IPS-15b (cell line): ENCODE results near the gene ANKRD63.

Experiments
- H3K27me3 ChIP-seq: one replicate; pipeline ENCODE4 v1.6.1; 2013; ENCODE audit warnings: low read length; ENCODE audit not compliant: control insufficient read depth, insufficient read depth
- H3K36me3 ChIP-seq: one replicate; pipeline ENCODE4 v1.6.1; 2013; ENCODE audit warnings: low read length; ENCODE audit not compliant: control insufficient read depth, insufficient read depth
- H3K4me1 ChIP-seq: one replicate; pipeline ENCODE4 v1.6.1; 2013; ENCODE audit warnings: mild to moderate bottlenecking, low read length; ENCODE audit not compliant: control insufficient read depth, insufficient read depth
- H3K4me3 ChIP-seq: one replicate; pipeline ENCODE4 v1.5.1; 2013; ENCODE audit warnings: low read depth, low read length
- H3K9ac ChIP-seq: one replicate; pipeline ENCODE4 v1.6.1; 2013; ENCODE audit warnings: low read depth, mild to moderate bottlenecking, low read length
- H3K9me3 ChIP-seq: one replicate; pipeline ENCODE4 v1.6.1; 2013; ENCODE audit warnings: mild to moderate bottlenecking, low read length; ENCODE audit not compliant: control insufficient read depth, insufficient read depth

Gene ANKRD63

DNA sequence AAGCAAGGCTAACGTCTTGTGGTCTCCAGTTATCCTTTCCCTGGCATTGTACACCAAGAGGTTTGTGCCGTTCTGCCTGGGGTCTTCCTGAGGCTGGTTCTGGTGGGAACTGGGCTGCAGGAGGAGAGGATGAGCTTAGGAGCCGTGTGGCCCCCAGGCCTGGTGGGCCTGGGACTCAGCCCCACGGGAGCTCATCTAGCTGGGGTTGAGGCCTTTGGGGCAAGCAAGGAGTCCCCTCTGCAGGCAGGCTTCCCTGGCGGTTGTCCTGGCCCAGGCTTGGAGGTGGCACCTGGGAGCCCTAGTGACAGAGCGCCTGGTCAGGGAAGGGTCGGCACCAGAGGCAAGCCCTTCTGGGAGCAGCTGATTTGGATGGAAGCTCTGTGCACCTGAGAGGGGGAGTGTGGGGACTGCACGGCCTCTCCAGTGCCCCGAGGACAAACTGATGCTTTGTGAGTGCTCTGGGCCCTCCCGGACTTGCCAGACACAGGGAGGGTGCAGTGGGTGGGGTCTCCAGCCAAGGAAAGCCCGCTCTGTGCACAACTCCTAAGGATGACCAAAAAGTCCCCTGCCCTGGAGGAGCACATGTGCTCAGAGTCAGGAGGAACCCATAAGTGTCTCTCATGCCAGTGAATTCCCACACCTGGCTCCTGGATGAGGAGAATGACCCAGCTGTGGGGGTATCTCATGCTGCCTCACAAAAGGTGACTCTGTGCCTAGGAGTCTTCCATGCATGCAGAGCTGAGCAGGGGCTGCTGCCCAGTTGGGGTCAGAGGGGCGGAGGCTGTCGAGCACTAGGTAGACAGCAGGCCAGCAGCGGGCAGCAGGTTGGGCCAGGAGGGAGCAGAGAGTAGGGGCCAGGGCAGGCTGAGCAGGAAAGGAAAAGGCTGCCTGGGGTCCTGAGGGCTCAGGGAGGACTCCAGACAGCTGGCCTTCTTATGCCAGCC, 41.3 kb downstream of the ANKRD63 start:
- Histone ChIP-seq H3K4me3 (no peak overlapping the region), H3K4me1 (peaks cover 4% of the 10 kb centered on the region), H3K9me3 (no peaks in the 10 kb centered on the region), H3K27me3 (peaks cover 2% of the 10 kb centered on the region), H3K36me3 (no peaks in the 10 kb centered on the region), H3K9ac (no peak overlapping the region)

GRCh38 chr15:40240619-40241221, 42.1 kb downstream of the ANKRD63 start:
- no peak overlapping the region for H3K4me3 ChIP-seq
- no peak overlapping the region for H3K9ac ChIP-seq
- peaks cover 4% of the 10 kb centered on the region for H3K4me1 ChIP-seq
- H3K27me3 ChIP-seq: peaks cover 2% of the 10 kb centered on the region
- H3K9me3 ChIP-seq: no peaks in the 10 kb centered on the region
- H3K36me3 ChIP-seq: no peaks in the 10 kb centered on the region

- H3K9me3 ChIP-seq: no peaks in the 10 kb centered on the region
- peaks cover 4% of the 10 kb centered on the region for H3K4me1 ChIP-seq
- H3K27me3 ChIP-seq: peaks cover 2% of the 10 kb centered on the region
- H3K36me3 ChIP-seq: no peaks in the 10 kb centered on the region
- H3K4me3 ChIP-seq: peak overlapping the region; percentile 30
- peak overlapping the region; percentile 37 for H3K9ac ChIP-seq
These were observed 42.9 kb downstream of the ANKRD63 start for GRCh38 chr15:40239693-40240618.

DNA sequence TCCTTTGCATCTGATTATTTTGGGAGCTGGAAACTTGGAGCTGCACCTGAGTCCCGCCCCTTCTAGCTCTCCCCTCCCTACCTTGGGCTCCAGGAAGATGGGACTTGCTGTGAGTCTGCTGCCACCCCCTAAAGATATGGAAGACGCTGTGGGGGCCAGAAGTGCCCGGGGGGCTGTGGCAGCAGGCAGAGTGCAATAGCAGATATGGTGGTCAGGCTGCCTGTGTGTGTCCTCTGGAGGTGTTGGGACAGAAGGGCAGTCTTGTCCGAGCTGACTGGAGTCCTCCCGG, 43.5 kb downstream of the ANKRD63 start:
- no peaks in the 10 kb centered on the region for H3K36me3 ChIP-seq
- H3K9me3 ChIP-seq: no peaks in the 10 kb centered on the region
- peak overlapping the region; percentile 30 for H3K4me3 ChIP-seq
- H3K9ac ChIP-seq: no peak overlapping the region
- H3K27me3 ChIP-seq: peaks cover 2% of the 10 kb centered on the region
- peaks cover 4% of the 10 kb centered on the region for H3K4me1 ChIP-seq

DNA sequence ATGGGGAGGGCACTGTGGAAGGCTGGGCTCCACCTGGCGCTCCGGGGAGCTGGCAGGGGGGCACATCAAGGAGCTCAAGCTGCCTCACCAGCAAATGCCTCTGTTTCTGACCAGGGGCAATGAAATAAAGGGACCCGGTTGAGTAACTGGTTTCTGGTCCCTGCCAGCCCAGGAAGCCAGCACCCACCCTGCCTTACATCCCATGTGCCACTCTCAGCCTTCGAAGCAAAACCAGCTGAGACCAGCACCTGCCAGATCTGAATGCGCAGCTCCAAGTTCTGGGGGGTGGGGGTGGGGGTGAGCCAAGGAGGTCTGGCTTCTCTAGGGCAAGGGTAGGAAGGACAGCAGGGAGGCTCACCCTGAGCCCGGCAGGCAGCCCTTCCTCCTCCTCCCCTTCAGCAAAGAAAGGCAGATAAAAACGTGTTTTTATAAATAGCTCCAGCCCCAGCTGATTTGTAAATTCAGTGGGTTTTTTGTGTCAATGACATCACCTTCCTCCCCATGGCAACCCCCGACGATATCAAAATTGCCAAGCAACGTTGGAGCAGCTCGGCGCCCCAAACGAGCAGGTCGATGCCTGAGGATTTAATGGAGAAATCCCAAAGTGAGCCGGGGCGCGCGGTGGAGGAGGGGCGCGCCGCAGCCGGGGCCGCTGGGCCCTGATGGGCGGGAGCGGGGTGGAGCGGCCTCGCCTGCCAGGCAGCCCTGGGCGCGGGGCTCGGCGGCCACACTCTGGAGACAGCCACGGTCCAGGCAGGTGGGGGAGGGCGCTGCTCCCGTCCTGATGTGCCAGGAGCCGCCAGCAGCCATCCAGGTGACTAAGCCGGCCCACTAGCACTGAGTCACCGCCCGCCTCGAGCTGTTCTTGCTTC, 44.1 kb downstream of the ANKRD63 start, which contains the start of gene PAK6:
PAK6 (plus strand) TSS at position 532 of the 872 bp plus-strand sequence. CDS start 25,723 bp downstream, outside the sequence.
- H3K36me3 ChIP-seq: no peaks in the 10 kb centered on the region
- H3K4me3 ChIP-seq: peak within 1 kb of the TSS; percentile 30
- H3K9ac ChIP-seq: peak within 1 kb of the TSS; percentile 37

GRCh38 chr15:40235201-40235885, 47.5 kb downstream of the ANKRD63 start:
- Histone ChIP-seq H3K9me3 (no peaks in the 10 kb centered on the region), H3K4me1 (peaks cover 4% of the 10 kb centered on the region), H3K27me3 (peaks cover 2% of the 10 kb centered on the region), H3K36me3 (peaks cover 2% of the 10 kb centered on the region), H3K4me3 (no peak overlapping the region), H3K9ac (no peak overlapping the region)

More for the DNA sequence above, 44.1 kb downstream of the ANKRD63 start, which contains the start of gene PAK6:
- Histone ChIP-seq H3K9me3 (no peaks in the 10 kb centered on the region), H3K27me3 (peaks cover 2% of the 10 kb centered on the region), H3K4me1 (peaks cover 4% of the 10 kb centered on the region)

GRCh38 chr15:40234783-40235182, 48.1 kb downstream of the ANKRD63 start:
- Histone ChIP-seq H3K9ac (no peak overlapping the region), H3K36me3 (peaks cover 2% of the 10 kb centered on the region), H3K4me3 (no peak overlapping the region), H3K4me1 (peaks cover 4% of the 10 kb centered on the region), H3K9me3 (no peaks in the 10 kb centered on the region), H3K27me3 (peaks cover 2% of the 10 kb centered on the region)

DNA sequence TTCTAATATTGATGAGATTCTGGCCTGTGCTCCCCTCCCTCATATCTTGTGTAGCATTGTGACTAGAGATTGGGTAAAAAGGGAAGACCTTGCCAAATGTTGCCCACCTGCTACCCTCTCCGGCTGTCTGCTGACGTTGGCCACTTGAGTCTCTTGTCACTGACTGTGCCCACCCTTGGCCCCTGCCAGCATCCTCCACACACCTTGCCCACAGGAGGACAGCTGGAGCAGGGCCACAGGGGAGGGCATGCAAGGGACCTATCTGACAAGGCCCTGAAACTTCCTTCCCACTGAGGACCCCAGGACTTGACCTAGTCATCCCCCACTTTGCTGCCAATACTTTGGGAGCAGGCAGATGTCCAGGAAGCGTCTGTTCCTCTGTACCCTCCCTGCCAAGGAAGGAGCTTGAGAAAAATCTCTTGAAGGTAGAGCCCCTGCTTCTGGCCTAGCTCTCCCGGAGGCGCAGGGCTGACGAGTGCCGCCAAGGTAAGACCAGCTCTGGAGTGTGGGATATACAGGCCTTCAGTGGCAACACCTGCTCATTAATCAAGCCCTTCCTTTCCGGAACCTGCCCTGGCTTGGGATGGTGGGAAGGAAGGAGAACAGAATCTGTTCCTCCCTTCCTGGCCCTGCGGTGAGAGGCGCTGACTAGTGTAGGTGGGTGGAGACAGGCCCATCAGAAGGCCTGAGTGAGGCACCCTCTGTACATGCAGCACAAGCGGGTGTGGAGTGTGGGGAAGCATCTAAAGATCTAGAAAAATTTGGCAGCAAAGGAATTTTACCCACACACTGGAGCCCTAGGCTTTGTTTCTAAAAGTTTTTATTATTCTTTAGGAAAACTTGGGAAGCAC, 48.9 kb downstream of the ANKRD63 start:
- Histone ChIP-seq H3K9ac (no peak overlapping the region), H3K27me3 (peaks cover 2% of the 10 kb centered on the region), H3K4me1 (no peaks in the 10 kb centered on the region), H3K9me3 (no peaks in the 10 kb centered on the region), H3K4me3 (no peak overlapping the region), H3K36me3 (peaks cover 7% of the 10 kb centered on the region)

DNA sequence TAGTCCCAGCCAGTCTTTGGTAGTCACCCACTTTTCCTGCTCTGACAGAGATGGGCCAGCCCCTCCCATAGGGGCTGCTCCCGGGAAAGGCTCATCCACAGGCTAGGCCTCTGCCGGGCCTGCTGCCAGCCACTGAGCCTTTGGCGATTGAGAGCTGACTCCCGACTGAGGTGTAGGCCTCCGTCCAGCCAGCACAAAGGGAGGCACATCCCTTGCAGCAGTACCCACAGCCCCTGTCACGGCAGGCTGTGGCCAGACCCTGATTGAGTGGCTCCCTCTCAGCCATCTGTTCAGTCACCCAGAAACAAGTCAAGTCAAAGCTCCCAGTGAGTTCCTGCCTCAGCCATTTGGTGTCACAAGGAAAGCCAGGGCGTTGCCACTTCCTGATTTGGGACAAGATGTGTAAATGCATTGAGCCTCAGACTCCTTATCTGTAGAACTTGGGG, 50.2 kb downstream of the ANKRD63 start:
- Histone ChIP-seq H3K36me3 (peaks cover 7% of the 10 kb centered on the region), H3K27me3 (no peaks in the 10 kb centered on the region), H3K4me1 (no peaks in the 10 kb centered on the region), H3K9me3 (no peaks in the 10 kb centered on the region), H3K4me3 (no peak overlapping the region), H3K9ac (no peak overlapping the region)
